PFSK-1 (cell line): Measurements from ENCODE around the gene EFCAB8.

ENCODE experiments used
- POLR2AphosphoS5 ChIP-seq: IDR thresholded peaks from 2 replicates; pipeline ENCODE4 v1.6.1; 2012; ENCODE audit warnings: low read depth, mild to moderate bottlenecking, control low read depth, low read length, moderate library complexity
- REST ChIP-seq, 2 experiments: IDR thresholded peaks; 2 replicates each; pipeline versions ENCODE4 v1.6.1 to v1.8.0; 2011 to 2012; ENCODE audit warnings: low read depth in 2 of 2, low read length in 2 of 2, control low read depth in 1 of 2, inconsistent platforms in 1 of 2, mild to moderate bottlenecking in 1 of 2, moderate library complexity in 1 of 2; ENCODE audit not compliant: insufficient read depth in 1 of 2

GRCh38 chr20:33000802-33001466, 142.2 kb downstream of the EFCAB8 start:
- TF ChIP-seq REST (IDR thresholded peaks at IDR 0.05; ENCODE audit: insufficient read depth in 1 of 2, low read depth in 2 of 2, low read length in 2 of 2) (no peak), POLR2AphosphoS5 (no peak)
